K562 (cell line): Measurements from ENCODE around the gene ELMOD1. TPM values are rescaled to one million over a fixed set of nuclear protein-coding genes. Genes with fewer than 3 reads are reported as not detected.

Experiments
- ARNT ChIP-seq, 2 experiments: fragments of 450-650 bp; IDR thresholded peaks; 2 replicates each; pipeline ENCODE4 v1.6.1; 2016; ENCODE audit warnings: mild to moderate bottlenecking in 1 of 2
- CHAMP1 ChIP-seq: fragments of 450-650 bp; IDR thresholded peaks from 2 replicates; pipeline ENCODE4 v1.6.1; 2016; ENCODE audit warnings: mild to moderate bottlenecking
- NR2F6 ChIP-seq: fragments of 450-650 bp; formaldehyde crosslinking; IDR thresholded peaks from 2 replicates; pipeline ENCODE4 v1.4.0; 2020; ENCODE audit warnings: mild to moderate bottlenecking
- POLR3A ChIP-seq: IDR thresholded peaks from 2 replicates; pipeline ENCODE4 v1.6.1; 2011; ENCODE audit warnings: borderline replicate concordance, mild to moderate bottlenecking, moderate library complexity; ENCODE audit not compliant: insufficient read length, insufficient read depth; ENCODE audit errors: extremely low read depth
- SNIP1 ChIP-seq: fragments of 450-650 bp; IDR thresholded peaks from 2 replicates; pipeline ENCODE4 v1.7.1; 2017; ENCODE audit warnings: low read depth, mild to moderate bottlenecking
- THRA ChIP-seq: fragments of 450-650 bp; IDR thresholded peaks from 2 replicates; pipeline ENCODE4 v1.6.1; 2017; ENCODE audit warnings: mild to moderate bottlenecking, moderate library complexity
- XRCC5 ChIP-seq: fragments of 200-400 bp; formaldehyde crosslinking; IDR thresholded peaks from 2 replicates; pipeline ENCODE4 v1.6.1; 2017; ENCODE audit warnings: low read depth, mild to moderate bottlenecking, low read length
- ZBTB12 ChIP-seq: fragments of 250-450 bp; sonication (Bioruptor Pico); IDR thresholded peaks from 2 replicates; pipeline ENCODE4 v1.4.0; 2020
- ZNF407 ChIP-seq: fragments of 450-650 bp; IDR thresholded peaks from 2 replicates; pipeline ENCODE4 v1.6.1; 2016; ENCODE audit warnings: low read depth
- ZNF551 ChIP-seq: fragments of 250-450 bp; sonication (Bioruptor Pico); IDR thresholded peaks from 2 replicates; pipeline ENCODE4 v1.5.0; 2021; ENCODE audit warnings: mild to moderate bottlenecking, moderate library complexity
- ZNF584 ChIP-seq: fragments of 200-800 bp; sonication (Bioruptor generic); IDR thresholded peaks from 2 replicates; pipeline ENCODE4 v1.6.1; 2016; ENCODE audit warnings: low read depth, mild to moderate bottlenecking, missing genetic modification characterization, missing compliant biosample characterization
- ZNF655 ChIP-seq: fragments of 250-450 bp; sonication (Bioruptor Pico); IDR thresholded peaks from 2 replicates; pipeline ENCODE4 v1.5.0; 2021
- ZNF830 ChIP-seq: fragments of 250-450 bp; sonication (Bioruptor Pico); IDR thresholded peaks from 2 replicates; pipeline ENCODE4 v1.5.0; 2021; ENCODE audit warnings: mild to moderate bottlenecking
- polyA plus RNA-seq, 8 experiments: library from polyadenylated mRNA; depleted of rRNA in 4 of 8; stranded (reverse) in 5 of 8; unstranded in 3 of 8; fragments of >200 nt; fragmentation: Nextera tagmentation in 2 of 8; fragmentation: Illumina TruSeq in 1 of 8; extraction: Ambion mirVana in 2 of 8; extraction: Trizol in 1 of 8; gene quantifications; 2 replicates each; pipeline versions ENCODE4 v1.2.1 to v1.2.3, GENCODE V29; 2011 to 2014; ENCODE audit warnings: inconsistent platforms in 1 of 8, missing spikeins in 1 of 8
- total RNA-seq, 7 experiments: library from RNA; depleted of rRNA in 6 of 7; stranded (reverse); fragments of >200 nt in 6 of 7; fragmentation: Illumina TruSeq in 2 of 7; extraction: Trizol in 2 of 7; gene quantifications; 2 replicates each; pipeline versions ENCODE4 v1.2.1 to v1.2.3, GENCODE V29; 2011 to 2021; ENCODE audit warnings: low replicate concordance in 1 of 7

The ELMOD1 gene
- total and polyA plus RNA-seq, 9 of the 15 experiments (the other 6 are each of a cell fraction or from before 2014, with no cell fraction given), result not detected

GRCh38 chr11:107565219-107565937 lies 25.6 kb upstream of the ELMOD1 start, which contains the start of gene ALKBH8 (continued):
- TF ChIP-seq ZNF407 (no peak), ZNF551 (CRISPR knock-in tag) (no peak), POLR3A (no peak), ZNF655 (no peak), ZNF830 (CRISPR knock-in tag) (no peak), XRCC5 (no peak), THRA (no peak), ARNT (IDR thresholded peaks at IDR 0.05) (peak in 1 of 2 experiments; percentile 72; a peak in 1 of 4 replicates), SNIP1 (no peak), CHAMP1 (no peak), ZNF584 (CRISPR knock-in tag) (peak; percentile 66; the same call in 1 of the 2 replicates), NR2F6 (CRISPR knock-in tag) (no peak), ZBTB12 (CRISPR knock-in tag) (no peak)
